VCaP (cell line): ENCODE measurements around the gene TP73.

Experiments used
- H3K27ac ChIP-seq: fragments of 450-650 bp; 2 replicates; pipeline ENCODE4 v1.5.1; 2017
- TF ChIP-seq, protein P1 (sequence below): fragments of 450-650 bp; conservative IDR thresholded peaks from 2 replicates; pipeline ENCODE4 v1.5.1; 2017; ENCODE audit warnings: mild to moderate bottlenecking, moderate library complexity

Gene TP73

DNA sequence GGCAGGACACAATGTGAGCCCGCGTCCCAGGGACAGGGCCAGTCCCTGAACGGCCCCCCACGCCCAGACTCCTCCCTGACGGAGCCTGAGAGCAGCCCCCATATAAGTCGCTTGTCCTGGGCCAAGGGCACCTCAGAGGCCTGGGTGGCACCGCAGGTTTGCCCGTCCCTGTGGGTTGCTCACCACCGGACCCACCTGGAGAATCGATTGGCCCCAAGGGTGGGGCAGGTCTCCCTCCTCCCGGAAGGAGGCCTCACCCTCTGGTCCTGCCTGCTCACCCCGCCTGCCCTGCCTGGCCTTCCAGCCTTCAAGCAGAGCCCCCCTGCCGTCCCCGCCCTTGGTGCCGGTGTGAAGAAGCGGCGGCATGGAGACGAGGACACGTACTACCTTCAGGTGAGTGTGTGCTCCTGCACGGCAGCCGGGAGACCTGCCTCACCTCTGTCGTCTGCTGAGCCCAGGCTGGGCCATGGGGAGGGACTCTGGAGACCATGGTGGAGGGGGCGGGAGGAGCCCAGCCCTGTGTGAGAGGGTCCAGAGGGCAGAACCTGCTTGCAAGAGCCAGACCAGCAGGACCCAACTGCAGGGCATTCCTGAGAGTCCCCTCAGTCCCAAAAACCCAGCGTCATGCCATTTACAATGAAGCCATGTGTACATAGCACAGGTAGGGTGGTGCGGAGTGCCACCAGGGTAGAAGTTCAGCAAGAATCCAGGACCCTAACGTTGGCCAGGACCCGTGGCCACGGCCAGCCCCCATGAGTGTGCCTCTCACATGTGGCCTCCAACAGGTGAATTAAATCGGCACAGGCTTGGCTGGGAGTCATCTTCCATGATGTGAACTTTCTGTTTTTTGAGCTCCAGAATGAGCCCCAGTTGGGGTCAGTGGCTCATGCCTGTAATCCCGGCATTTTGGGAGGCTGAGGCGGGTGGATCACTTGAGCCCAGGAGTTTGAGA, 75.8 kb downstream of the TP73 start:
- TF ChIP-seq, protein P1, sequence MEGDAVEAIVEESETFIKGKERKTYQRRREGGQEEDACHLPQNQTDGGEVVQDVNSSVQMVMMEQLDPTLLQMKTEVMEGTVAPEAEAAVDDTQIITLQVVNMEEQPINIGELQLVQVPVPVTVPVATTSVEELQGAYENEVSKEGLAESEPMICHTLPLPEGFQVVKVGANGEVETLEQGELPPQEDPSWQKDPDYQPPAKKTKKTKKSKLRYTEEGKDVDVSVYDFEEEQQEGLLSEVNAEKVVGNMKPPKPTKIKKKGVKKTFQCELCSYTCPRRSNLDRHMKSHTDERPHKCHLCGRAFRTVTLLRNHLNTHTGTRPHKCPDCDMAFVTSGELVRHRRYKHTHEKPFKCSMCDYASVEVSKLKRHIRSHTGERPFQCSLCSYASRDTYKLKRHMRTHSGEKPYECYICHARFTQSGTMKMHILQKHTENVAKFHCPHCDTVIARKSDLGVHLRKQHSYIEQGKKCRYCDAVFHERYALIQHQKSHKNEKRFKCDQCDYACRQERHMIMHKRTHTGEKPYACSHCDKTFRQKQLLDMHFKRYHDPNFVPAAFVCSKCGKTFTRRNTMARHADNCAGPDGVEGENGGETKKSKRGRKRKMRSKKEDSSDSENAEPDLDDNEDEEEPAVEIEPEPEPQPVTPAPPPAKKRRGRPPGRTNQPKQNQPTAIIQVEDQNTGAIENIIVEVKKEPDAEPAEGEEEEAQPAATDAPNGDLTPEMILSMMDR, result no peak
- H3K27ac ChIP-seq, result no peak overlapping the region

DNA sequence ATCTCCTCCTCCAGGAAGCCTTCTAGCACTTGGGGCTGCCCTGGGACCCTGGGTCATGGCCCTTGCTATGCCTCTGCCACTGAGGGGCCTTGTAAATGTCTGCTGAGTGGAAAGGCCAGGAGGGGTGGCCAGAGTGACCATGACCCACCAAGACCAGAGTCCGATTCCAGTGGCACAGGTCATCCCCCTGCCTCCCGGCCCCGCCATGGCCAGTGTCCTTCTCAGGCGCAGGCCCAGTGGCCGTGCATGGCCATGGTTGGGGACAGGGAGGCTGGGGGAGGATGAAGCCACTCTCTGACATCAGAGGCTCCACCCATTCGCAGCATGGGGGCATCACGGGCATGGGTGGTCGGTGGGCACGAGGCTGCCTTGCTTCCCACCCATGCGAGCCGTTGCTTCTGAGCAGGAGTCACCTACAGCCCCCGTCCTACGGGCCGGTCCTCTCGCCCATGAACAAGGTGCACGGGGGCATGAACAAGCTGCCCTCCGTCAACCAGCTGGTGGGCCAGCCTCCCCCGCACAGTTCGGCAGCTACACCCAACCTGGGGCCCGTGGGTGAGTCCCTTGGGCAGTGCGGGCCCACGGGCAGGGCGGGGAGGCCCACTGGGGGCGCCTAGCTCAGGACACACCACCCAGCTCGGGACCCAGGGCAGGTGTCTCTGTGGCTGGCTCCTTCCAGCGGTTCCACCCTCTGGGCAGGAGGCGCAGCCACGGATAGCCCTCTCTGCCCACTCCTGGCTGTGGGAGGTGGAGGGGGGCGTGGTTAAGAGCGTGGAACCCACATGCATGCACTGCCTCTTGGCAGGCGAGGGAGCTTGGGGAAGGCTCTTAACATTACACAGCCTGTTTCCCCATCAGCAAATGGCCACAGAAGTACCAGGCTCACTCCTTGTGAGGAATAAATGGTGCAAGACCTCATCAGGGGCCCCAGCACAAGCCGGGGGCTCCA, 77.6 kb downstream of the TP73 start:
- no peak overlapping the region for H3K27ac ChIP-seq
- TF ChIP-seq, protein P1, result no peak

DNA sequence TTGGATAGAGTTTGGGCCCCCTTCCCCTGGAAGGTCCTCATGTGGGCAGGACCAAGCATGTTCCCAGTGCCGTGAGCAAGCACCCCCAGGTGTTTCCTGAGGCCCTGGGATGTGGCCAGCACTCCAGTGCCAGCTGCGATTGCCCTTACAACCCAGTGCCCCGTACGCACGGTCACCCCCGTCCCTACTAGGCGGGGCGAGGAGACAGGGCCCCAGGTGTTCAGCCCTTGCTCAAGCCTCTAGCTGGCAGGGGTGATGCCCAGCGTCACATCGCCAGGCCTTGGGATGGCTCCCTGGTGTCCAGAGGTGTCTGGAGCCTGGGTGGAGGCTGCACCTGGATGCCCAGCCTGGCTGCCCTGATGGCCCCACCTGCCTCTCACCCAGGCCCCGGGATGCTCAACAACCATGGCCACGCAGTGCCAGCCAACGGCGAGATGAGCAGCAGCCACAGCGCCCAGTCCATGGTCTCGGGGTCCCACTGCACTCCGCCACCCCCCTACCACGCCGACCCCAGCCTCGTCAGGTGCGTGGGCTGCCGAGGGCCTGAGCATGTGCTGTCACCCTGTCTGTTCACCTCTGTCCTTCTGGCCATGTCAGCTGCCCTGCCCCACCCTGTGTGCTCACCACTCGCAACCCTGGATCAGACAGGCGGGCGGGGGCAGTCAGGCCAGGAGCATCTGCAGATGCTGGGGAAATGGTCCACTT, 78.4 kb downstream of the TP73 start:
- TF ChIP-seq, protein P1, result no peak
- no peak overlapping the region for H3K27ac ChIP-seq

DNA sequence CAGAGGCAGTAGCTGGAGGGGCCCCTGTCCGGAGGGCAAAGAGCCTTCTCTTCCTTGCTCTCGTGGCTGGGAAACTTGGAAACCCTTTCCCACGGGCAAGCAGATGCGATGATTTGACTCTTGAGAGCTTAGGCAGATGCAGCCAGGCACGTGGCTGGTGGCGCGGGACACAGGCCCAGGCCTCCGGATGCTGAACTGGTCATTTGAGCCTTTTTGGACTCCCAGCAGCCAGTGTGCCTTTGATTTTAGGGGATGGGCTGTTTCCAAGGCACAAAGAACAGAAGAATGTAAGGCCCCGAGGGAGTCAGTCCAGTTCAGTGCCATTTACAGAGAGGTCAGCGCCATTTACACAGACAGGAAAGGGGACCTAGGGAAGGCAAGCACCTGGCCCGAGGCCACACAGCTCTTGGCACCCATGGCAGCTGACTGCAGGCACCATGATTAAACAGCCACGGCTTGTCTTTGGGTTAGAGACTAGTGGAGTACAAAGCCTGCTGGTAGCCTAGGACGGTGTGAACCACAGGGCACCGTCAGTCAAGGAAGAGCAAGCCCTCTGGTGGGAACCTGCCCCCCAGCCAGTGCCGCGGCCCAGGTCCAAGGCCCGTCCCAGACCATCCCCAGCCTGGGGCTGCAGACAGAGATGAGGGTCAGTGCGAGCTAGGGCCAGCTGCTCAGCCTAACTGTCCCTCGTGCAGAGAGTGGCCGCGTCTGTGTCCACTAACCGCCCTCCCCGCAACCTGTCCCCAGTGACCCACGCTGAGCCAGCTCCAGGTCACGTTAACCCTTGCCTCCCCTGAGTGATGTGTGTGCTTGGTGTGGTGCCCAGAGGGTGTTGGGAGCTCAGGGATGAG, 79.5 kb downstream of the TP73 start:
- TF ChIP-seq, protein P1, result no peak
- no peak overlapping the region for H3K27ac ChIP-seq

DNA sequence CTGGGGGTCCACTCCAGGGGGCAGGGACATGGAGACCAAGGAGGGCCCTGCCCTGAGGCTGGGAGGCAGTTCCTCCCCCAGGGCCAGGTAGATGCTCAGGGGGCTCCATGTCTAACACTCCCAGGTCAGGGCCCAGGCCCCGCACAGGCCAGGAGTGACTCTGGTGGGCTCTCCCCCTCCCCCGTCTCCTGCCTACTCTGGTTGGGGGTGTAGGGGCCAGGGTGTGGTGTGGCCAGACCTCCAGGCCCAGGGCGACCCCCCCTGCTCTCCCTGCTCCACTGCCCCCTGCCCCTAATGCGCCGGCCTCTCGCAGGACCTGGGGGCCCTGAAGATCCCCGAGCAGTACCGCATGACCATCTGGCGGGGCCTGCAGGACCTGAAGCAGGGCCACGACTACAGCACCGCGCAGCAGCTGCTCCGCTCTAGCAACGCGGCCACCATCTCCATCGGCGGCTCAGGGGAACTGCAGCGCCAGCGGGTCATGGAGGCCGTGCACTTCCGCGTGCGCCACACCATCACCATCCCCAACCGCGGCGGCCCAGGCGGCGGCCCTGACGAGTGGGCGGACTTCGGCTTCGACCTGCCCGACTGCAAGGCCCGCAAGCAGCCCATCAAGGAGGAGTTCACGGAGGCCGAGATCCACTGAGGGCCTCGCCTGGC, 80.2 kb downstream of the TP73 start:
- TF ChIP-seq, protein P1, result no peak
- no peak overlapping the region for H3K27ac ChIP-seq

DNA sequence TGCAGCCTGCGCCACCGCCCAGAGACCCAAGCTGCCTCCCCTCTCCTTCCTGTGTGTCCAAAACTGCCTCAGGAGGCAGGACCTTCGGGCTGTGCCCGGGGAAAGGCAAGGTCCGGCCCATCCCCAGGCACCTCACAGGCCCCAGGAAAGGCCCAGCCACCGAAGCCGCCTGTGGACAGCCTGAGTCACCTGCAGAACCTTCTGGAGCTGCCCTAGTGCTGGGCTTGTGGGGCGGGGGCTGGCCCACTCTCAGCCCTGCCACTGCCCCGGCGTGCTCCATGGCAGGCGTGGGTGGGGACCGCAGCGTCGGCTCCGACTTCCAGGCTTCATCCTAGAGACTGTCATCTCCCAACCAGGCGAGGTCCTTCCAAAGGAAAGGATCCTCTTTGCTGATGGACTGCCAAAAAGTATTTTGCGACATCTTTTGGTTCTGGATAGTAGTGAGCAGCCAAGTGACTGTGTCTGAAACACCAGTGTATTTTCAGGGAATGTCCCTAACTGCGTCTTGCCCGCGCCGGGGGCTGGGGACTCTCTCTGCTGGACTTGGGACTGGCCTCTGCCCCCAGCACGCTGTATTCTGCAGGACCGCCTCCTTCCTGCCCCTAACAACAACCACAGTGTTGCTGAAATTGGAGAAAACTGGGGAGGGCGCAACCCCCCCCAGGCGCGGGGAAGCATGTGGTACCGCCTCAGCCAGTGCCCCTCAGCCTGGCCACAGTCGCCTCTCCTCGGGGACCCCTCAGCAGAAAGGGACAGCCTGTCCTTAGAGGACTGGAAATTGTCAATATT, 81.0 kb downstream of the TP73 start:
- TF ChIP-seq, protein P1, result no peak
- no peak overlapping the region for H3K27ac ChIP-seq
